H9 (cell line): ENCODE results near the gene RETN. TPM values are rescaled to one million over a fixed set of nuclear protein-coding genes. Genes with fewer than 3 reads are reported as not detected.

Experiments used
- DNase-seq: peaks from one replicate; pipeline ENCODE4 v3.0.0-alpha.2; 2017
- H2AFZ ChIP-seq: one replicate; pipeline ENCODE4 v1.6.1; 2013; ENCODE audit warnings: mild to moderate bottlenecking, low read length, control low read depth, moderate library complexity
- H2AK5ac ChIP-seq: 2 replicates; pipeline ENCODE4 v1.6.1; 2013; ENCODE audit warnings: low read length, control low read depth, mixed read lengths; ENCODE audit not compliant: insufficient read length
- H2BK120ac ChIP-seq: one replicate; pipeline ENCODE4 v1.6.1; 2013; ENCODE audit warnings: low read depth, mild to moderate bottlenecking, low read length, control low read depth, inconsistent platforms; ENCODE audit not compliant: poor library complexity, severe bottlenecking
- H2BK12ac ChIP-seq: 2 replicates; pipeline ENCODE4 v1.6.1; 2013; ENCODE audit warnings: low read length, control low read depth, mixed read lengths, low read depth; ENCODE audit not compliant: insufficient read length
- H2BK15ac ChIP-seq: 2 replicates; pipeline ENCODE4 v1.6.1; 2013; ENCODE audit warnings: low read depth, low read length, control low read depth
- H2BK20ac ChIP-seq: one replicate; pipeline ENCODE4 v1.6.1; 2013; ENCODE audit warnings: low read depth, mild to moderate bottlenecking, low read length, control low read depth, inconsistent platforms; ENCODE audit not compliant: poor library complexity, severe bottlenecking
- H2BK5ac ChIP-seq: 2 replicates; pipeline ENCODE4 v1.6.1; 2013; ENCODE audit warnings: low read length, control low read depth, mixed read lengths; ENCODE audit not compliant: insufficient read length
- H3K14ac ChIP-seq: 2 replicates; pipeline ENCODE4 v1.6.1; 2013; ENCODE audit warnings: low read length, control low read depth; ENCODE audit not compliant: insufficient read depth
- H3K18ac ChIP-seq: 2 replicates; pipeline ENCODE4 v1.6.1; 2013; ENCODE audit warnings: low read depth, mild to moderate bottlenecking, mixed read lengths, low read length, control low read depth; ENCODE audit not compliant: insufficient read length
- H3K23ac ChIP-seq: 2 replicates; pipeline ENCODE4 v1.6.1; 2013; ENCODE audit warnings: low read length, control low read depth, mixed read lengths, low read depth; ENCODE audit not compliant: insufficient read length
- H3K23me2 ChIP-seq: 2 replicates; pipeline ENCODE4 v1.6.1; 2013; ENCODE audit warnings: low read depth, mild to moderate bottlenecking, mixed read lengths, low read length, control low read depth; ENCODE audit not compliant: insufficient read length, poor library complexity, severe bottlenecking
- H3K27ac ChIP-seq: 2 replicates; pipeline ENCODE4 v1.5.1; 2013; ENCODE audit warnings: low read length, control low read depth, mixed read lengths, low read depth; ENCODE audit not compliant: insufficient read length
- H3K27me3 ChIP-seq: 2 replicates; pipeline ENCODE4 v1.6.1; 2013; ENCODE audit warnings: low read length, control low read depth, inconsistent platforms; ENCODE audit not compliant: insufficient read depth
- H3K4ac ChIP-seq: 2 replicates; pipeline ENCODE4 v1.6.1; 2013; ENCODE audit warnings: low read depth, mild to moderate bottlenecking, control low read depth, inconsistent platforms, low read length, moderate library complexity
- H3K4me1 ChIP-seq: 2 replicates; pipeline ENCODE4 v1.6.1; 2013; ENCODE audit warnings: low read length, control low read depth, inconsistent platforms; ENCODE audit not compliant: insufficient read depth
- H3K4me2 ChIP-seq: 2 replicates; pipeline ENCODE4 v1.6.1; 2013; ENCODE audit warnings: low read length, control low read depth, mixed read lengths; ENCODE audit not compliant: insufficient read length, insufficient read depth
- H3K56ac ChIP-seq: 2 replicates; pipeline ENCODE4 v1.6.1; 2013; ENCODE audit warnings: low read depth, mild to moderate bottlenecking, mixed read lengths, low read length, control low read depth; ENCODE audit not compliant: insufficient read length
- H3K79me1 ChIP-seq: 2 replicates; pipeline ENCODE4 v1.6.1; 2013; ENCODE audit warnings: low read depth, mild to moderate bottlenecking, moderate library complexity, low read length, control low read depth, inconsistent platforms; ENCODE audit not compliant: insufficient read depth, poor library complexity, severe bottlenecking
- H3K79me2 ChIP-seq: 2 replicates; pipeline ENCODE4 v1.6.1; 2013; ENCODE audit warnings: low read length, control low read depth, inconsistent platforms; ENCODE audit not compliant: insufficient read depth
- H3K9ac ChIP-seq: 2 replicates; pipeline ENCODE4 v1.6.1; 2013; ENCODE audit warnings: low read length, control low read depth, mixed read lengths; ENCODE audit not compliant: insufficient read length; ENCODE audit errors: extremely low read depth
- H3K9me3 ChIP-seq: one replicate; pipeline ENCODE4 v1.6.1; 2013; ENCODE audit warnings: low read depth, low read length, inconsistent platforms; ENCODE audit not compliant: control insufficient read depth
- H3T11ph ChIP-seq: one replicate; pipeline ENCODE4 v1.6.1; 2013; ENCODE audit warnings: mild to moderate bottlenecking, low read length, control low read depth, inconsistent platforms
- H4K20me1 ChIP-seq: one replicate; pipeline ENCODE4 v1.6.1; 2013; ENCODE audit not compliant: control insufficient read depth, insufficient read length, insufficient read depth
- H4K5ac ChIP-seq: 2 replicates; pipeline ENCODE4 v1.6.1; 2013; ENCODE audit warnings: low read depth, mild to moderate bottlenecking, mixed read lengths, low read length, control low read depth; ENCODE audit not compliant: insufficient read length
- H4K8ac ChIP-seq: replicated peaks from 2 replicates; pipeline ENCODE4 v1.6.1; 2013; ENCODE audit warnings: low read length, control low read depth, mixed read lengths, low read depth; ENCODE audit not compliant: insufficient read length
- H4K91ac ChIP-seq: 2 replicates; pipeline ENCODE4 v1.6.1; 2013; ENCODE audit warnings: low read depth, mild to moderate bottlenecking, moderate library complexity, mixed read lengths, low read length, control low read depth; ENCODE audit not compliant: insufficient read length
- H3K27ac Mint-ChIP-seq, 3 experiments: 2 replicates in 2 of 3; 3 replicates in 1 of 3; pipeline ENCODE4 v1.8.0; 2020 to 2021; ENCODE audit warnings: mixed read lengths in 3 of 3, mild to moderate bottlenecking in 1 of 3, moderate library complexity in 1 of 3
- H3K27me3 Mint-ChIP-seq: 2 replicates; pipeline ENCODE4 v1.8.0; 2021; ENCODE audit warnings: low read depth, mild to moderate bottlenecking, moderate library complexity, mixed read lengths
- H3K36me3 Mint-ChIP-seq, 3 experiments: 2 replicates in 2 of 3; 3 replicates in 1 of 3; pipeline ENCODE4 v1.8.0; 2020 to 2021; ENCODE audit warnings: low read depth in 3 of 3, mixed read lengths in 3 of 3; ENCODE audit not compliant: insufficient read depth in 1 of 3
- H3K4me1 Mint-ChIP-seq, 2 experiments: 2 replicates each; pipeline ENCODE4 v1.8.0; 2020; ENCODE audit warnings: mixed read lengths in 2 of 2
- H3K4me3 Mint-ChIP-seq, 2 experiments: 2 replicates in 1 of 2; 3 replicates in 1 of 2; pipeline ENCODE4 v1.8.0; 2020 to 2021; ENCODE audit warnings: mild to moderate bottlenecking in 2 of 2, mixed read lengths in 2 of 2, moderate library complexity in 1 of 2
- H3K9me3 Mint-ChIP-seq, 2 experiments: 2 replicates in 1 of 2; 3 replicates in 1 of 2; pipeline ENCODE4 v1.8.0; 2020; ENCODE audit warnings: mild to moderate bottlenecking in 2 of 2, mixed read lengths in 2 of 2, moderate library complexity in 1 of 2
- CTCF ChIP-seq: fragments of 200-600 bp; sonication (generic); conservative IDR thresholded peaks from 3 replicates; pipeline ENCODE4 v1.8.0; 2021; ENCODE audit warnings: antibody characterized with exemption, mild to moderate bottlenecking
- WGBS: extraction: QIAGEN DNeasy Blood & Tissue Kit; methylation state at CpG from one replicate; pipeline ENCODE4 v1.1.7; 2013; ENCODE audit warnings: missing lambda C conversion rate, low lambda C conversion rate, mixed read lengths; ENCODE audit not compliant: insufficient read length; ENCODE audit errors: extremely low coverage; 5-methylcytosine and 5-hydroxymethylcytosine counted together
- total RNA-seq: library from RNA; stranded (reverse); gene quantifications from 2 replicates; pipeline ENCODE4 v1.2.1, GENCODE V29; 2021

RETN gene
- total RNA-seq, 1 experiment from 2014 or later: not detected

- H2BK12ac ChIP-seq: no peak overlapping the region
- Mint-ChIP-seq H3K9me3 (peaks cover 0 to 4% of the 10 kb centered on the region in 2 experiments; a peak in 3 of 5 replicates), H3K4me1 (peaks cover 10 to 22% of the 10 kb centered on the region in 2 experiments), H3K4me3 (no peak overlapping the region), H3K36me3 (peaks cover 4 to 6% (median 5%) of the 10 kb centered on the region in 3 experiments), H3K27me3 (peaks cover 62% of the 10 kb centered on the region), H3K27ac (peak overlapping the region in 1 of 3 experiments; percentile 49; a peak in 1 of 7 replicates)
- no peaks in the 10 kb centered on the region for H3K79me2 ChIP-seq
- no peak overlapping the region for H2AK5ac ChIP-seq
- H2BK120ac ChIP-seq: no peak overlapping the region
- no CpG with 5 or more reads among the region's 12 CpGs for WGBS
- no peak overlapping the region for H2BK20ac ChIP-seq
- H2BK5ac ChIP-seq: no peak overlapping the region
- no peak overlapping the region for H3K14ac ChIP-seq
- TF ChIP-seq CTCF: no peak
- DNase-seq: no peak
- H2BK15ac ChIP-seq: no peak overlapping the region
- no peak overlapping the region for H3K9ac ChIP-seq
- H3K4ac ChIP-seq: no peak overlapping the region
- H3K27me3 ChIP-seq: no peaks in the 10 kb centered on the region
- H4K5ac ChIP-seq: no peak overlapping the region
- H3K23me2 ChIP-seq: peaks cover 7% of the 10 kb centered on the region
- H4K91ac ChIP-seq: no peak overlapping the region
- H3K56ac ChIP-seq: no peak overlapping the region
- H3K27ac ChIP-seq: no peak overlapping the region
- no peak overlapping the region for H3T11ph ChIP-seq
- H3K79me1 ChIP-seq: no peaks in the 10 kb centered on the region
- no peaks in the 10 kb centered on the region for H3K9me3 ChIP-seq
- no peaks in the 10 kb centered on the region for H4K20me1 ChIP-seq
- H3K18ac ChIP-seq: no peak overlapping the region
- no peaks in the 10 kb centered on the region for H3K4me1 ChIP-seq
- H3K4me2 ChIP-seq: no peak overlapping the region
- H4K8ac ChIP-seq: no peak overlapping the region
- no peak overlapping the region for H3K23ac ChIP-seq
- no peak overlapping the region for H2AFZ ChIP-seq
Measured at GRCh38 chr19:7677669-7678311, 8.9 kb downstream of the RETN start.
